Large intestine (tissue), 3 donors: ENCODE measurements around the gene CILP. TPM values are rescaled to one million over a fixed set of nuclear protein-coding genes. Genes with fewer than 3 reads are reported as not detected.

Experiments
- DNase-seq, 2 donors: peaks; one replicate each; pipeline versions ENCODE4 v3.0.0 to v3.0.0-alpha.2; 2013
- H3K27ac ChIP-seq: one replicate; pipeline ENCODE4 v1.5.1; 2013; ENCODE audit warnings: low read length
- H3K27me3 ChIP-seq: 2 replicates; pipeline ENCODE4 v1.6.1; 2013; ENCODE audit warnings: low read length; ENCODE audit not compliant: control insufficient read depth, insufficient read depth
- H3K36me3 ChIP-seq: 2 replicates; pipeline ENCODE4 v1.6.1; 2013; ENCODE audit warnings: low read length; ENCODE audit not compliant: control insufficient read depth, insufficient read depth
- H3K4me1 ChIP-seq: one replicate; pipeline ENCODE4 v1.6.1; 2013; ENCODE audit warnings: low read length; ENCODE audit not compliant: control insufficient read depth, insufficient read depth
- H3K4me3 ChIP-seq: one replicate; pipeline ENCODE4 v1.5.1; 2013; ENCODE audit warnings: low read length
- H3K9me3 ChIP-seq: one replicate; pipeline ENCODE4 v1.6.1; 2013; ENCODE audit warnings: mild to moderate bottlenecking, low read depth, low read length, moderate library complexity; ENCODE audit not compliant: control insufficient read depth
- WGBS: methylation state at CpG from one replicate; pipeline ENCODE4 v1.1.5; 2013; ENCODE audit warnings: low lambda C conversion rate; ENCODE audit not compliant: insufficient coverage; 5-methylcytosine and 5-hydroxymethylcytosine counted together
- polyA plus RNA-seq: library from polyadenylated mRNA; unstranded; fragments of 120-200 nt; gene quantifications from one replicate; pipeline ENCODE4 v1.2.1, GENCODE V29; 2013

CILP gene
- polyA plus RNA-seq, 1 donor, result 2.8 TPM

- Histone ChIP-seq H3K27ac (no peak overlapping the region), H3K4me3 (no peak overlapping the region), H3K27me3 (no peaks in the 10 kb centered on the region), H3K4me1 (peaks cover 10% of the 10 kb centered on the region), H3K36me3 (no peaks in the 10 kb centered on the region), H3K9me3 (no peaks in the 10 kb centered on the region)
- no peak for DNase-seq
- WGBS, result no CpG with 5 or more reads among the region's 2 CpGs
These were observed 2.6 kb downstream of the CILP start for GRCh38 chr15:65208647-65209046.

- DNase-seq, result no peak
- no CpG with 5 or more reads among the region's 6 CpGs for WGBS
- Histone ChIP-seq H3K27me3 (no peaks in the 10 kb centered on the region), H3K27ac (no peak overlapping the region), H3K36me3 (no peaks in the 10 kb centered on the region), H3K4me3 (no peak overlapping the region), H3K9me3 (no peaks in the 10 kb centered on the region), H3K4me1 (peaks cover 9% of the 10 kb centered on the region)
These were observed 3.9 kb downstream of the CILP start for GRCh38 chr15:65207280-65207840.

GRCh38 chr15:65206750-65207149, 4.5 kb downstream of the CILP start:
- DNase-seq, result no peak
- H3K9me3 ChIP-seq, result no peaks in the 10 kb centered on the region
- no peak overlapping the region for H3K27ac ChIP-seq
- H3K4me1 ChIP-seq, result peaks cover 2% of the 10 kb centered on the region
- WGBS, result 100% methylated on average over 3 of the region's 20 CpGs
- no peak overlapping the region for H3K4me3 ChIP-seq
- no peaks in the 10 kb centered on the region for H3K36me3 ChIP-seq
- no peaks in the 10 kb centered on the region for H3K27me3 ChIP-seq

- DNase-seq, result no peak
- Histone ChIP-seq H3K36me3 (no peaks in the 10 kb centered on the region), H3K9me3 (no peaks in the 10 kb centered on the region), H3K4me1 (no peaks in the 10 kb centered on the region), H3K27ac (no peak overlapping the region), H3K27me3 (no peaks in the 10 kb centered on the region), H3K4me3 (no peak overlapping the region)
- no CpG with 5 or more reads among the region's 12 CpGs for WGBS
These were observed 6.2 kb downstream of the CILP start for GRCh38 chr15:65204931-65205660.

GRCh38 chr15:65204236-65204930, 6.9 kb downstream of the CILP start:
- H3K27me3 ChIP-seq, result no peaks in the 10 kb centered on the region
- no peak overlapping the region for H3K4me3 ChIP-seq
- H3K36me3 ChIP-seq, result no peaks in the 10 kb centered on the region
- DNase-seq, result no peak
- no CpG with 5 or more reads among the region's 6 CpGs for WGBS
- H3K9me3 ChIP-seq, result no peaks in the 10 kb centered on the region
- H3K27ac ChIP-seq, result no peak overlapping the region
- no peaks in the 10 kb centered on the region for H3K4me1 ChIP-seq

- H3K9me3 ChIP-seq, result no peaks in the 10 kb centered on the region
- no peak overlapping the region for H3K4me3 ChIP-seq
- H3K36me3 ChIP-seq, result no peaks in the 10 kb centered on the region
- H3K4me1 ChIP-seq, result no peaks in the 10 kb centered on the region
- no peak for DNase-seq
- no CpG with 5 or more reads among the region's 1 CpG for WGBS
- H3K27me3 ChIP-seq, result no peaks in the 10 kb centered on the region
- no peak overlapping the region for H3K27ac ChIP-seq
These were observed 9.4 kb downstream of the CILP start for GRCh38 chr15:65201918-65202317.

- Histone ChIP-seq H3K9me3 (no peaks in the 10 kb centered on the region), H3K36me3 (no peaks in the 10 kb centered on the region), H3K27ac (no peak overlapping the region), H3K4me3 (no peak overlapping the region), H3K27me3 (no peaks in the 10 kb centered on the region), H3K4me1 (no peaks in the 10 kb centered on the region)
- no CpG with 5 or more reads among the region's 12 CpGs for WGBS
- no peak for DNase-seq
These were observed 12.7 kb downstream of the CILP start for GRCh38 chr15:65198571-65198970.

- no peaks in the 10 kb centered on the region for H3K36me3 ChIP-seq
- H3K27ac ChIP-seq, result no peak overlapping the region
- no peaks in the 10 kb centered on the region for H3K27me3 ChIP-seq
- WGBS, result no CpG with 5 or more reads among the region's 8 CpGs
- H3K9me3 ChIP-seq, result no peaks in the 10 kb centered on the region
- H3K4me1 ChIP-seq, result no peaks in the 10 kb centered on the region
- no peak overlapping the region for H3K4me3 ChIP-seq
- no peak for DNase-seq
These were observed 14.0 kb downstream of the CILP start for GRCh38 chr15:65197337-65197645.

GRCh38 chr15:65196637-65197336, 14.5 kb downstream of the CILP start:
- Histone ChIP-seq H3K4me3 (no peak overlapping the region), H3K27ac (no peak overlapping the region), H3K9me3 (no peaks in the 10 kb centered on the region), H3K27me3 (no peaks in the 10 kb centered on the region), H3K4me1 (no peaks in the 10 kb centered on the region), H3K36me3 (no peaks in the 10 kb centered on the region)
- WGBS, result no CpG with 5 or more reads among the region's 19 CpGs
- DNase-seq, result no peak

GRCh38 chr15:65195548-65195923, 15.7 kb downstream of the CILP start:
- Histone ChIP-seq H3K36me3 (no peaks in the 10 kb centered on the region), H3K9me3 (no peaks in the 10 kb centered on the region), H3K4me3 (no peak overlapping the region), H3K27ac (no peak overlapping the region), H3K27me3 (no peaks in the 10 kb centered on the region), H3K4me1 (no peaks in the 10 kb centered on the region)
- DNase-seq, result no peak
- WGBS, result 82% methylated on average over 2 of the region's 5 CpGs
